Measurements from ENCODE around the gene ZNF827.

ZNF827 gene

DNA sequence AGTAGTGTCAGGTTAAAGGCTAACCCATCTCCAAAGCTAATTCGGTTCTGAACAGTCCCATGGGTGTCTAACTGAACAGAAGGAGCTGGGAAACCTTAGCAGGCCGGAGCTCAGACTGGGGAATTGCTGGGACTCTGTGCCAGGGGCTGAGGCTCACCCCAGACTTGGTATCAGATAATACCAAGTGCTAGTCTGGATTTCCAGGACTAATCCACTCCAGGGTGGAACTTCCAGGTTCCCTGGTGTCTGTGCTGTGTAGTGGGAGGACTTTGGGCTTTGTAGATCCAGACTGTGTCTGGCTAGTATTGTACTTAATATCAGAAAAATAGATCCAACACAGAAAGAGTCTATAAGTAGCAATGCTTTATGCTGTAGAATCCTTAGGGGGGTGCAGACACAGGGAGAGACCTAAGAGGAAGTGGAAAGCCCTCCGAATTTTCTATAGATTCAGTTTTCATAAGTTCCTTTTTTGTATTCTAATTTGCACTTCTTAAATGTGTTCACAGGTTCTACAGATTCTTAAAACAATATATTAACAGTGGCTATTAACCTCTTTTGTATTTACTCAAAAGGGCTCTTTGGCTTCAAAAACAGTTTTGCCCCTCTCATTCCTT lies 4.1 kb downstream of the ZNF827 start:
- TF ChIP-seq ISL1 (CRISPR knock-in tag; IDR thresholded peaks at IDR 0.05): no peak
- TF ChIP-seq ZNF565 (CRISPR knock-in tag; conservative IDR thresholded peaks at IDR 0.05; ENCODE audit: low read depth): no peak
- TF ChIP-seq RARB (CRISPR knock-in tag; IDR thresholded peaks at IDR 0.05): no peak
- no peak for TF ChIP-seq TSHZ2 (CRISPR knock-in tag; IDR thresholded peaks at IDR 0.05)
- no peak for TF ChIP-seq SNAI2 (CRISPR knock-in tag; IDR thresholded peaks at IDR 0.05)
- TF ChIP-seq ZFP3 (CRISPR knock-in tag; IDR thresholded peaks at IDR 0.05): no peak
- TF ChIP-seq PPARA (CRISPR knock-in tag; IDR thresholded peaks at IDR 0.05; ENCODE audit: borderline replicate concordance): no peak
- TF ChIP-seq OSR1 (CRISPR knock-in tag; IDR thresholded peaks at IDR 0.05): no peak
- no peak for TF ChIP-seq ARNTL (CRISPR knock-in tag; IDR thresholded peaks at IDR 0.05; ENCODE audit: borderline replicate concordance, low read depth)
- TF ChIP-seq, protein P1, sequence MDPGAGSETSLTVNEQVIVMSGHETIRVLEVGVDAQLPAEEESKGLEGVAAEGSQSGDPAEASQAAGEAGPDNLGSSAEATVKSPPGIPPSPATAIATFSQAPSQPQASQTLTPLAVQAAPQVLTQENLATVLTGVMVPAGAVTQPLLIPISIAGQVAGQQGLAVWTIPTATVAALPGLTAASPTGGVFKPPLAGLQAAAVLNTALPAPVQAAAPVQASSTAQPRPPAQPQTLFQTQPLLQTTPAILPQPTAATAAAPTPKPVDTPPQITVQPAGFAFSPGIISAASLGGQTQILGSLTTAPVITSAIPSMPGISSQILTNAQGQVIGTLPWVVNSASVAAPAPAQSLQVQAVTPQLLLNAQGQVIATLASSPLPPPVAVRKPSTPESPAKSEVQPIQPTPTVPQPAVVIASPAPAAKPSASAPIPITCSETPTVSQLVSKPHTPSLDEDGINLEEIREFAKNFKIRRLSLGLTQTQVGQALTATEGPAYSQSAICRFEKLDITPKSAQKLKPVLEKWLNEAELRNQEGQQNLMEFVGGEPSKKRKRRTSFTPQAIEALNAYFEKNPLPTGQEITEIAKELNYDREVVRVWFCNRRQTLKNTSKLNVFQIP (CRISPR knock-in tag; IDR thresholded peaks at IDR 0.05; ENCODE audit: borderline replicate concordance, low read depth): no peak
- no peak for TF ChIP-seq TCF4 (CRISPR knock-in tag; IDR thresholded peaks at IDR 0.05; ENCODE audit: borderline replicate concordance)
- no peak for TF ChIP-seq ZNF70 (CRISPR knock-in tag; IDR thresholded peaks at IDR 0.05)
- no peak for TF ChIP-seq BACH2 (CRISPR knock-in tag; IDR thresholded peaks at IDR 0.05; ENCODE audit: borderline replicate concordance)
- TF ChIP-seq CSDC2 (CRISPR knock-in tag; IDR thresholded peaks at IDR 0.05): no peak
- ATAC-seq: no peak

DNA sequence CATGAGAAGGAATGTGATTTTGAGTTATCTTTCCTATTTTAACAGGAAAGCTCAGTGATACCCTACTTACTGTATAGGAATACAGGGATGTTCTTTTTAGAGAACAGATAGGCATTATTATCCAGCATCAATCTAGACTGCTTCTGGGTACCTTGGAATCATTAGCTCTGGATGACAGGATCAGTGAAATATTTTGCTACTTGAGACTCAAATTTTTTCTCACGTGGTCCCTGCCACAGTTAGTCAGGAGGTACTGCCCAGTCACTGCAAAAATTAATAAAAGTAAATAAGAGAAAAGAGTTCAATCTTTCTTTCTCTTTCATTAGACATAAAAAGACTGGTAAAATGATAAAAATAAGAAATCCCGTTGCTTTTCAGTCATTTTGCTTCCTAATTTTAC lies 5.5 kb downstream of the ZNF827 start:
- TF ChIP-seq, protein P2, sequence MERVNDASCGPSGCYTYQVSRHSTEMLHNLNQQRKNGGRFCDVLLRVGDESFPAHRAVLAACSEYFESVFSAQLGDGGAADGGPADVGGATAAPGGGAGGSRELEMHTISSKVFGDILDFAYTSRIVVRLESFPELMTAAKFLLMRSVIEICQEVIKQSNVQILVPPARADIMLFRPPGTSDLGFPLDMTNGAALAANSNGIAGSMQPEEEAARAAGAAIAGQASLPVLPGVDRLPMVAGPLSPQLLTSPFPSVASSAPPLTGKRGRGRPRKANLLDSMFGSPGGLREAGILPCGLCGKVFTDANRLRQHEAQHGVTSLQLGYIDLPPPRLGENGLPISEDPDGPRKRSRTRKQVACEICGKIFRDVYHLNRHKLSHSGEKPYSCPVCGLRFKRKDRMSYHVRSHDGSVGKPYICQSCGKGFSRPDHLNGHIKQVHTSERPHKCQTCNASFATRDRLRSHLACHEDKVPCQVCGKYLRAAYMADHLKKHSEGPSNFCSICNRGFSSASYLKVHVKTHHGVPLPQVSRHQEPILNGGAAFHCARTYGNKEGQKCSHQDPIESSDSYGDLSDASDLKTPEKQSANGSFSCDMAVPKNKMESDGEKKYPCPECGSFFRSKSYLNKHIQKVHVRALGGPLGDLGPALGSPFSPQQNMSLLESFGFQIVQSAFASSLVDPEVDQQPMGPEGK (CRISPR knock-in tag; IDR thresholded peaks at IDR 0.05; ENCODE audit: borderline replicate concordance): no peak
- TF ChIP-seq SNAI2 (CRISPR knock-in tag; IDR thresholded peaks at IDR 0.05) (no peak), ZFP30 (CRISPR knock-in tag; IDR thresholded peaks at IDR 0.05) (no peak), ZNF70 (CRISPR knock-in tag; IDR thresholded peaks at IDR 0.05) (no peak), TSHZ2 (CRISPR knock-in tag; IDR thresholded peaks at IDR 0.05) (no peak), ESRRG (CRISPR knock-in tag; IDR thresholded peaks at IDR 0.05) (no peak), ZNF8 (CRISPR knock-in tag; IDR thresholded peaks at IDR 0.05) (no peak)
- TF ChIP-seq, protein P3, sequence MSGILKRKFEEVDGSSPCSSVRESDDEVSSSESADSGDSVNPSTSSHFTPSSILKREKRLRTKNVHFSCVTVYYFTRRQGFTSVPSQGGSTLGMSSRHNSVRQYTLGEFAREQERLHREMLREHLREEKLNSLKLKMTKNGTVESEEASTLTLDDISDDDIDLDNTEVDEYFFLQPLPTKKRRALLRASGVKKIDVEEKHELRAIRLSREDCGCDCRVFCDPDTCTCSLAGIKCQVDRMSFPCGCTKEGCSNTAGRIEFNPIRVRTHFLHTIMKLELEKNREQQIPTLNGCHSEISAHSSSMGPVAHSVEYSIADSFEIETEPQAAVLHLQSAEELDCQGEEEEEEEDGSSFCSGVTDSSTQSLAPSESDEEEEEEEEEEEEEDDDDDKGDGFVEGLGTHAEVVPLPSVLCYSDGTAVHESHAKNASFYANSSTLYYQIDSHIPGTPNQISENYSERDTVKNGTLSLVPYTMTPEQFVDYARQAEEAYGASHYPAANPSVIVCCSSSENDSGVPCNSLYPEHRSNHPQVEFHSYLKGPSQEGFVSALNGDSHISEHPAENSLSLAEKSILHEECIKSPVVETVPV (CRISPR knock-in tag; IDR thresholded peaks at IDR 0.05): no peak
- ATAC-seq: no peak

DNA sequence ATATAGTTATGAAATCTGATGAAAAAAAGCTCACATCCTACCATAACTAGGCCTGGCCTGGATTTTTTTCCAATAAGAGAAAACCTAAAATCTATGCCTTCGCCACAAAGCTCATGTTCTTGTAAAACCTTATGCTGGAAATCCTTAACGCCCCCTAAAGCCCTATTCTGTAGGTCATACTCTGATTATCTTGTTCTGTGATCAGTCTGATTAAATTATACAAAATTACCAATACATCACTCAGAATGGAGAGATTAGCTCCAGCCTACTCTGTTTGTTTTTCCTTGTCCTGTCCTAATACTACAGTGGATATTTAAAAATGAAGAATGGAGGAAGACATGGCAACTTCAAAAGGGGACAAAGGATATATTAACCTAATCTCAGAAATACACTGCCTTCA lies 7.2 kb downstream of the ZNF827 start:
- ATAC-seq: no peak

More for the DNA sequence above, 7.2 kb downstream of the ZNF827 start:
- TF ChIP-seq ZNF70 (CRISPR knock-in tag; IDR thresholded peaks at IDR 0.05) (no peak), TSHZ2 (CRISPR knock-in tag; IDR thresholded peaks at IDR 0.05) (peak; percentile 70), ISL1 (CRISPR knock-in tag; IDR thresholded peaks at IDR 0.05) (peak; percentile 33), SNAI2 (CRISPR knock-in tag; IDR thresholded peaks at IDR 0.05) (0 out of 2 replicates have a peak, but pooled peaks have one; percentile 46), TOX (CRISPR knock-in tag; IDR thresholded peaks at IDR 0.05; ENCODE audit: borderline replicate concordance) (no peak), BACH2 (CRISPR knock-in tag; IDR thresholded peaks at IDR 0.05; ENCODE audit: borderline replicate concordance) (no peak), ARNTL (CRISPR knock-in tag; IDR thresholded peaks at IDR 0.05; ENCODE audit: borderline replicate concordance, low read depth) (no peak), ZFP3 (CRISPR knock-in tag; IDR thresholded peaks at IDR 0.05) (no peak), GLIS3 (CRISPR knock-in tag; IDR thresholded peaks at IDR 0.05) (no peak), RARB (CRISPR knock-in tag; IDR thresholded peaks at IDR 0.05) (no peak), ZNF8 (CRISPR knock-in tag; IDR thresholded peaks at IDR 0.05) (no peak), ESRRG (CRISPR knock-in tag; IDR thresholded peaks at IDR 0.05) (no peak), TCF4 (CRISPR knock-in tag; IDR thresholded peaks at IDR 0.05; ENCODE audit: borderline replicate concordance) (peak; percentile 43)
- TF ChIP-seq, protein P3 (CRISPR knock-in tag; IDR thresholded peaks at IDR 0.05): no peak
